Ishikawa (cell line): Measurements from ENCODE around the gene FXYD5.

ENCODE experiments used
- CEBPB ChIP-seq: IDR thresholded peaks from 2 replicates; pipeline ENCODE4 v1.6.1; 2012
- CREB1 ChIP-seq: IDR thresholded peaks from 2 replicates; pipeline ENCODE4 v1.6.1; 2012; ENCODE audit warnings: low read depth
- EGR1 ChIP-seq: IDR thresholded peaks from 2 replicates; pipeline ENCODE4 v1.6.1; 2012
- EP300 ChIP-seq: IDR thresholded peaks from 2 replicates; pipeline ENCODE4 v1.6.1; 2012; ENCODE audit warnings: borderline replicate concordance
- FOXM1 ChIP-seq: IDR thresholded peaks from 2 replicates; pipeline ENCODE4 v1.6.1; 2012; ENCODE audit warnings: low read depth, borderline replicate concordance
- MAX ChIP-seq: IDR thresholded peaks from 2 replicates; pipeline ENCODE4 v1.6.1; 2012
- NFIC ChIP-seq: IDR thresholded peaks from 2 replicates; pipeline ENCODE4 v1.6.1; 2012
- RAD21 ChIP-seq: IDR thresholded peaks from 2 replicates; pipeline ENCODE4 v1.6.1; 2012; ENCODE audit warnings: low read depth
- TAF1 ChIP-seq: IDR thresholded peaks from 2 replicates; pipeline ENCODE4 v1.6.1; 2012; ENCODE audit warnings: low read depth, mild to moderate bottlenecking
- TCF12 ChIP-seq: IDR thresholded peaks from 2 replicates; pipeline ENCODE4 v1.6.1; 2012; ENCODE audit warnings: low read depth
- TEAD4 ChIP-seq: IDR thresholded peaks from 2 replicates; pipeline ENCODE4 v1.6.1; 2012
- YY1 ChIP-seq: IDR thresholded peaks from 2 replicates; pipeline ENCODE4 v1.6.1; 2012; ENCODE audit warnings: low read depth
- ZBTB7A ChIP-seq: IDR thresholded peaks from 2 replicates; pipeline ENCODE4 v1.6.1; 2012; ENCODE audit warnings: low read depth
- TF ChIP-seq, protein P1 (sequence below): IDR thresholded peaks from 2 replicates; pipeline ENCODE4 v1.6.1; 2012; ENCODE audit warnings: low read depth, mild to moderate bottlenecking
- TF ChIP-seq, protein P2 (sequence below): IDR thresholded peaks from 2 replicates; pipeline ENCODE4 v1.6.1; 2012

The FXYD5 gene

DNA sequence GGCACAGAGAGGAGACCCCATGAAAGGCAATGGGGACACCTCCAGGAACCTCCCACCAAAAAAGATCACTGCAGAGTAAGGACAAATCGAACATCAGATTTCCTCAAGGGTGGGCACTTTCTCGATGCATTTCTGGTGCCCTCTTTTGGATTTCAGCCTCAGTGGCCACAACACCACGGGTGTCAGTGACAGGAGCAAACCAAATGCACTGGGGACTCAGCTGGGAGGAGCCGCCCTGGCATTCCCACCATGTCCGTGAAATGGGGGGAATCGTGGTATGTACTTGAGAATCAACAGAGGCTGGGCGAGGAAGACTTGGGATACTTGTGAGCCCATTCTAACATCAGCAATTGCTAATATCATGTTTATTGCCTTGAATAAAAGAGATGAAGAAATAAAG, 57.7 kb downstream of the FXYD5 start:
- TF ChIP-seq EP300 (no peak), FOXM1 (no peak), TAF1 (no peak), TCF12 (no peak), YY1 (no peak), CREB1 (no peak), RAD21 (no peak)
- TF ChIP-seq, protein P1, sequence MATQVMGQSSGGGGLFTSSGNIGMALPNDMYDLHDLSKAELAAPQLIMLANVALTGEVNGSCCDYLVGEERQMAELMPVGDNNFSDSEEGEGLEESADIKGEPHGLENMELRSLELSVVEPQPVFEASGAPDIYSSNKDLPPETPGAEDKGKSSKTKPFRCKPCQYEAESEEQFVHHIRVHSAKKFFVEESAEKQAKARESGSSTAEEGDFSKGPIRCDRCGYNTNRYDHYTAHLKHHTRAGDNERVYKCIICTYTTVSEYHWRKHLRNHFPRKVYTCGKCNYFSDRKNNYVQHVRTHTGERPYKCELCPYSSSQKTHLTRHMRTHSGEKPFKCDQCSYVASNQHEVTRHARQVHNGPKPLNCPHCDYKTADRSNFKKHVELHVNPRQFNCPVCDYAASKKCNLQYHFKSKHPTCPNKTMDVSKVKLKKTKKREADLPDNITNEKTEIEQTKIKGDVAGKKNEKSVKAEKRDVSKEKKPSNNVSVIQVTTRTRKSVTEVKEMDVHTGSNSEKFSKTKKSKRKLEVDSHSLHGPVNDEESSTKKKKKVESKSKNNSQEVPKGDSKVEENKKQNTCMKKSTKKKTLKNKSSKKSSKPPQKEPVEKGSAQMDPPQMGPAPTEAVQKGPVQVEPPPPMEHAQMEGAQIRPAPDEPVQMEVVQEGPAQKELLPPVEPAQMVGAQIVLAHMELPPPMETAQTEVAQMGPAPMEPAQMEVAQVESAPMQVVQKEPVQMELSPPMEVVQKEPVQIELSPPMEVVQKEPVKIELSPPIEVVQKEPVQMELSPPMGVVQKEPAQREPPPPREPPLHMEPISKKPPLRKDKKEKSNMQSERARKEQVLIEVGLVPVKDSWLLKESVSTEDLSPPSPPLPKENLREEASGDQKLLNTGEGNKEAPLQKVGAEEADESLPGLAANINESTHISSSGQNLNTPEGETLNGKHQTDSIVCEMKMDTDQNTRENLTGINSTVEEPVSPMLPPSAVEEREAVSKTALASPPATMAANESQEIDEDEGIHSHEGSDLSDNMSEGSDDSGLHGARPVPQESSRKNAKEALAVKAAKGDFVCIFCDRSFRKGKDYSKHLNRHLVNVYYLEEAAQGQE: no peak

GRCh38 chr19:35213663-35214632, 59.4 kb downstream of the FXYD5 start:
- TF ChIP-seq TAF1 (no peak), NFIC (peak; percentile 86), TEAD4 (no peak), CEBPB (no peak), TCF12 (no peak), ZBTB7A (no peak), CREB1 (no peak), EP300 (no peak), MAX (peak; percentile 74), EGR1 (no peak), RAD21 (no peak), FOXM1 (no peak), YY1 (no peak)
- TF ChIP-seq, protein P1: no peak
- TF ChIP-seq, protein P2, sequence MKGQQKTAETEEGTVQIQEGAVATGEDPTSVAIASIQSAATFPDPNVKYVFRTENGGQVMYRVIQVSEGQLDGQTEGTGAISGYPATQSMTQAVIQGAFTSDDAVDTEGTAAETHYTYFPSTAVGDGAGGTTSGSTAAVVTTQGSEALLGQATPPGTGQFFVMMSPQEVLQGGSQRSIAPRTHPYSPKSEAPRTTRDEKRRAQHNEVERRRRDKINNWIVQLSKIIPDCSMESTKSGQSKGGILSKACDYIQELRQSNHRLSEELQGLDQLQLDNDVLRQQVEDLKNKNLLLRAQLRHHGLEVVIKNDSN: peak; percentile 83

GRCh38 chr19:35214766-35215422, 60.4 kb downstream of the FXYD5 start:
- TF ChIP-seq, protein P2: no peak
- TF ChIP-seq ZBTB7A (no peak), YY1 (no peak)

GRCh38 chr19:35216016-35216832, 61.7 kb downstream of the FXYD5 start:
- no peak for TF ChIP-seq TEAD4

DNA sequence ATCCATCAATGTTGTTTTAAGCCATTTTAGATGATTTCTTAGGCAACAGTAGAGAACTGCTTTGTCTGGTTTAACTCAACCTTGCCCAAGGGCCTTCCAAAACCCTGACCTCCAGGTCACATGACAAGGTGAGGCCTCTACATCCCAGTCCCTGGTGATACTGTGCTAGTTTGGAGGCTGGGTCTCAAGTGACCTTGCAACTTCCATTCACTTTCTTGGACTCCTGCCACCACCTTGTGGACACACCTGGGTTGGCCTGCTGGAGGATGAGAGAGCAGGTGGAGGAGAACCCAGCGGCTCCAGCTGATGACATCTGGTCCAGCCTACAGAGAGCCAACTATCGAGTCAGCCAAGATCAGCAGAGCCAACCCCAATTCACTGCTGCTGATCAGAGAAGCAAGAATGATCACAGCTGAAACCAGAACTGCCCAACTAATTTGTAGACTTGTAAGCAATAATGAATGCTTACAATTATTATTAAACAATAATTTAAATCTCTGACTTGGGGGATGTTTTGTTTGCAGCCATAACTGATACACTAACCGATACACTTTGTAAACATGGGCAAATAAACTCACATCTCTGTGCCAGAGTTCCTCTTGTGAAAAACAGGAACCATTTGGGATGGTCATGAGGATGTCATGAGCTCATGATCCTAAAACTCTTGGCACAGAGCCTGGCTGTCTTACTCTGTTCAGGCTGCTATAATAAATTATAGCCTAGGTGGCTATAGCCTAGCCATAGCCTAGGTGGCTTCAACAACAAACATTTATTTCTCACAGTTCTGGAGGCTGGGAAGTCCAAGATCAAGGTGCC, 62.5 kb downstream of the FXYD5 start:
- TF ChIP-seq RAD21 (peak; percentile 38; the same call in 1 of the 2 replicates), CREB1 (no peak)

DNA sequence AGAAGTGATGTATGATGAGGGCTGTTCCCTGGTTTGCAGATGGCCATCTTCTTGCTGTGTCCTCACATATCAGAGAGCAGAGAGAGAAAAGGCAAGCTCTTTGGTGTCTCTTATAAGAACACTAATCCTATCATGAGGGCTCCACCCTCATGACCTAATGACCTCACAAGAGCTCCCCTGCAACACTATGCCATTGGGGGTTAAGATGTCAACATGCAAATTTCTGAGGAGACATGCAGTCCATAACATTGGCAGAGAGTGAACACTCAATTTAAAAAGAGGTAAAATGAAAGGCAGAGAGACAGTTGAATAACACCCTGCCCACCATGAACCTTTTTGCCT, 63.1 kb downstream of the FXYD5 start:
- no peak for TF ChIP-seq YY1
- no peak for TF ChIP-seq NFIC
- TF ChIP-seq TEAD4: no peak
